ENCODE measurements around the gene RGS11. TPM values are rescaled to one million over a fixed set of nuclear protein-coding genes. Genes with fewer than 3 reads are reported as not detected.

The RGS11 gene
- total and polyA plus RNA-seq, 2 experiments from 2014 or later: 0.74 to 1.8 TPM

DNA sequence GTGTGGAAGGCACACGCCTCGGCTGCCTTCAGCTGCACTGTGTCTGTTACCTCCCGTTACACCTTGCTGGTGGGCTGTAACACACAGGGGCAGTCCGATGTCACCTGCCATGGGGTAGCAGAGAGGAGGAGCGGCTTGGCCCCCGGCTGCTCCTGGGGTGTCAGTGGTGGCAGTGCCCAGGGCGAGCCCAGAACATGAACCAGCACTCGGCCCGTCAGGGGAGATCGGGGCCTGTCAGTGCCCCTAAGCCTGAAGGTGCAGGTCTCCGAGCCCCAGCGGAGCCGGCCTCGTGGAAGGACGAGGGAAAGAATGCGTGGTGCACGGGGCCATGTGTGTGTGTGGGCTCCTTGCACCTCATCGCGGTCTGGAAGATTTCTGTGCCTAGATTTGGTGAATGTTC is 15.4 kb downstream of the RGS11 start (continued):
- TF ChIP-seq ZNF331 (CRISPR knock-in tag; IDR thresholded peaks at IDR 0.05; ENCODE audit: low read depth) (no peak), EZH2 (IDR thresholded peaks at IDR 0.05; ENCODE audit: low read depth, unreplicated experiment) (no peak), NANOG (IDR thresholded peaks at IDR 0.05; ENCODE audit: borderline replicate concordance) (no peak), JUNB (IDR thresholded peaks at IDR 0.05; ENCODE audit: unreplicated experiment) (no peak), EZH2phosphoT487 (IDR thresholded peaks at IDR 0.05; ENCODE audit: unreplicated experiment) (no peak)
- TF ChIP-seq, protein P1, sequence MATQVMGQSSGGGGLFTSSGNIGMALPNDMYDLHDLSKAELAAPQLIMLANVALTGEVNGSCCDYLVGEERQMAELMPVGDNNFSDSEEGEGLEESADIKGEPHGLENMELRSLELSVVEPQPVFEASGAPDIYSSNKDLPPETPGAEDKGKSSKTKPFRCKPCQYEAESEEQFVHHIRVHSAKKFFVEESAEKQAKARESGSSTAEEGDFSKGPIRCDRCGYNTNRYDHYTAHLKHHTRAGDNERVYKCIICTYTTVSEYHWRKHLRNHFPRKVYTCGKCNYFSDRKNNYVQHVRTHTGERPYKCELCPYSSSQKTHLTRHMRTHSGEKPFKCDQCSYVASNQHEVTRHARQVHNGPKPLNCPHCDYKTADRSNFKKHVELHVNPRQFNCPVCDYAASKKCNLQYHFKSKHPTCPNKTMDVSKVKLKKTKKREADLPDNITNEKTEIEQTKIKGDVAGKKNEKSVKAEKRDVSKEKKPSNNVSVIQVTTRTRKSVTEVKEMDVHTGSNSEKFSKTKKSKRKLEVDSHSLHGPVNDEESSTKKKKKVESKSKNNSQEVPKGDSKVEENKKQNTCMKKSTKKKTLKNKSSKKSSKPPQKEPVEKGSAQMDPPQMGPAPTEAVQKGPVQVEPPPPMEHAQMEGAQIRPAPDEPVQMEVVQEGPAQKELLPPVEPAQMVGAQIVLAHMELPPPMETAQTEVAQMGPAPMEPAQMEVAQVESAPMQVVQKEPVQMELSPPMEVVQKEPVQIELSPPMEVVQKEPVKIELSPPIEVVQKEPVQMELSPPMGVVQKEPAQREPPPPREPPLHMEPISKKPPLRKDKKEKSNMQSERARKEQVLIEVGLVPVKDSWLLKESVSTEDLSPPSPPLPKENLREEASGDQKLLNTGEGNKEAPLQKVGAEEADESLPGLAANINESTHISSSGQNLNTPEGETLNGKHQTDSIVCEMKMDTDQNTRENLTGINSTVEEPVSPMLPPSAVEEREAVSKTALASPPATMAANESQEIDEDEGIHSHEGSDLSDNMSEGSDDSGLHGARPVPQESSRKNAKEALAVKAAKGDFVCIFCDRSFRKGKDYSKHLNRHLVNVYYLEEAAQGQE (IDR thresholded peaks at IDR 0.05; ENCODE audit: unreplicated experiment): no peak
- TF ChIP-seq, protein P2, sequence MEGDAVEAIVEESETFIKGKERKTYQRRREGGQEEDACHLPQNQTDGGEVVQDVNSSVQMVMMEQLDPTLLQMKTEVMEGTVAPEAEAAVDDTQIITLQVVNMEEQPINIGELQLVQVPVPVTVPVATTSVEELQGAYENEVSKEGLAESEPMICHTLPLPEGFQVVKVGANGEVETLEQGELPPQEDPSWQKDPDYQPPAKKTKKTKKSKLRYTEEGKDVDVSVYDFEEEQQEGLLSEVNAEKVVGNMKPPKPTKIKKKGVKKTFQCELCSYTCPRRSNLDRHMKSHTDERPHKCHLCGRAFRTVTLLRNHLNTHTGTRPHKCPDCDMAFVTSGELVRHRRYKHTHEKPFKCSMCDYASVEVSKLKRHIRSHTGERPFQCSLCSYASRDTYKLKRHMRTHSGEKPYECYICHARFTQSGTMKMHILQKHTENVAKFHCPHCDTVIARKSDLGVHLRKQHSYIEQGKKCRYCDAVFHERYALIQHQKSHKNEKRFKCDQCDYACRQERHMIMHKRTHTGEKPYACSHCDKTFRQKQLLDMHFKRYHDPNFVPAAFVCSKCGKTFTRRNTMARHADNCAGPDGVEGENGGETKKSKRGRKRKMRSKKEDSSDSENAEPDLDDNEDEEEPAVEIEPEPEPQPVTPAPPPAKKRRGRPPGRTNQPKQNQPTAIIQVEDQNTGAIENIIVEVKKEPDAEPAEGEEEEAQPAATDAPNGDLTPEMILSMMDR (conservative IDR thresholded peaks at IDR 0.05; ENCODE audit: low read depth in 2 of 2): no peak

DNA sequence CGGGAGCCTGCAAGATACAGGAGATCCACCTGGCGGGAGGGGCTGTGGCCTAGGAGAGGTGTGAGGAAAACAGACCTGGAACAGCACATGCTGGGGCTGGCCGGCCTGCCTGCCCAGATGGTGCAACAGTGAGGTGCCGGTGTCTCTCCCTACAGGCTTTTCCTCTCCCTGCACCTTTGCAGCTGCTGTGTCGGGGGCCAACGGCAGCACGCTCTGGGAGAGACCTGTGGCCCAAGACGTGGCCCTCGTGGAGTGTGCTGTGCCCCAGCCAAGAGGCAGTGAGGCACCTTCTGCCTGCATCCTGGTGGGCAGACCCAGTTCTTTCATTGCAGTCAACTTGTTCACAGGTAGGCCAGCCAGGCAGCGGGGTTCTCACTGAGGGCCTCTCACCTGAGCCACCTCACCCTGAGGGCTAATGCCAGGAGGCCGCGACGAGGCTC is 15.9 kb downstream of the RGS11 start:
- Mint-ChIP-seq H3K27me3 (ENCODE audit: insufficient read depth, low read depth, poor library complexity) (peaks cover 6% of the 10 kb centered on the region), H3K36me3 (ENCODE audit: low read depth) (peaks cover 41% of the 10 kb centered on the region), H3K27ac (no peak overlapping the region), H3K4me1 (no peaks in the 10 kb centered on the region), H3K9me3 (no peaks in the 10 kb centered on the region), H3K4me3 (no peak overlapping the region)
- Histone ChIP-seq H4K20me1 (replicated peaks; ENCODE audit: insufficient read depth) (no peaks in the 10 kb centered on the region; the same call in 1 of the 2 replicates), H3K4me2 (no peak overlapping the region), H3K27ac (ENCODE audit: low read depth) (no peak overlapping the region), H3K79me2 (replicated peaks; ENCODE audit: insufficient read depth) (no peaks in the 10 kb centered on the region), H3K4me1 (ENCODE audit: insufficient read depth) (no peaks in the 10 kb centered on the region), H3F3A (replicated peaks; ENCODE audit: low read depth) (no peaks in the 10 kb centered on the region), H3K27me3 (ENCODE audit: insufficient read depth) (no peaks in the 10 kb centered on the region), H3K9me2 (ENCODE audit: insufficient read depth) (no peaks in the 10 kb centered on the region), H2AFZ (no peak overlapping the region), H3K36me3 (ENCODE audit: insufficient read depth) (no peaks in the 10 kb centered on the region; the same call in 1 of the 2 replicates), H3K4me3 (no peak overlapping the region)
- DNase-seq (ENCODE audit: low spot score) (no peak), ATAC-seq (no peak)
- TF ChIP-seq NANOG (IDR thresholded peaks at IDR 0.05; ENCODE audit: borderline replicate concordance): no peak

DNA sequence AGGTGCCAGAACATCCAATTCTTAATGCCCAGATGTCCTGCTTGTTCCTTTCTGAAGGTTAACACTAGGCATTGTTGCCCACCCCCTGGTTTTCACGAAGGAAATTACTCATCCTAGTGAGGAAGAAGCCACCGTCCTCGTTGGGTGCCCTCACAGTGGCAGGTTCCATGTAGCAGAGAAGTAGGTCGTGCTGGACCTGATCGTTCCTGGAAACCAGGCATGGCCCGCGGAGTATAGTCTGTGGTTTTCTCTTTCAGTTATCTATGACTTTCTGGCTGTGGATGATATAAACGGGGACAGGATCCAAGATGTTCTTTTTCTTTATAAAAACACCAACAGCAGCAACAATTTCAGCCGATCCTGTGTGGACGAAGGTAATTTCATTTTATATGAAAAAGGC is 16.5 kb downstream of the RGS11 start:
- H3K36me3 ChIP-seq (ENCODE audit: insufficient read depth): no peaks in the 10 kb centered on the region; the same call in 1 of the 2 replicates
- no peak for DNase-seq (ENCODE audit: low spot score)
- no peak overlapping the region for H3K4me2 ChIP-seq
- no peaks in the 10 kb centered on the region for H3K4me1 ChIP-seq (ENCODE audit: insufficient read depth)
- no peaks in the 10 kb centered on the region for H3K79me2 ChIP-seq (replicated peaks; ENCODE audit: insufficient read depth)
- H3K27me3 ChIP-seq (ENCODE audit: insufficient read depth): no peaks in the 10 kb centered on the region
- no peaks in the 10 kb centered on the region; the same call in 1 of the 2 replicates for H4K20me1 ChIP-seq (replicated peaks; ENCODE audit: insufficient read depth)
- no peak overlapping the region for H3K4me3 ChIP-seq
- no peak for ATAC-seq
- no peaks in the 10 kb centered on the region for H3K4me1 Mint-ChIP-seq
- no peak overlapping the region for H2AFZ ChIP-seq
- no peaks in the 10 kb centered on the region for H3F3A ChIP-seq (replicated peaks; ENCODE audit: low read depth)
- H3K9me3 Mint-ChIP-seq: no peaks in the 10 kb centered on the region
- no peak overlapping the region for H3K27ac ChIP-seq (ENCODE audit: low read depth)
- H3K27me3 Mint-ChIP-seq (ENCODE audit: insufficient read depth, low read depth, poor library complexity): peaks cover 9% of the 10 kb centered on the region
- no peak overlapping the region for H3K4me3 Mint-ChIP-seq
- H3K9me2 ChIP-seq (ENCODE audit: insufficient read depth): no peaks in the 10 kb centered on the region
- peaks cover 46% of the 10 kb centered on the region for H3K36me3 Mint-ChIP-seq (ENCODE audit: low read depth)
- H3K27ac Mint-ChIP-seq: 0 out of 2 replicates have a peak overlapping the region, but pooled peaks have one; percentile 40
- TF ChIP-seq EZH2 (IDR thresholded peaks at IDR 0.05; ENCODE audit: low read depth, unreplicated experiment) (no peak), JUNB (IDR thresholded peaks at IDR 0.05; ENCODE audit: unreplicated experiment) (no peak), NANOG (IDR thresholded peaks at IDR 0.05; ENCODE audit: borderline replicate concordance) (no peak)
- TF ChIP-seq, protein P3, sequence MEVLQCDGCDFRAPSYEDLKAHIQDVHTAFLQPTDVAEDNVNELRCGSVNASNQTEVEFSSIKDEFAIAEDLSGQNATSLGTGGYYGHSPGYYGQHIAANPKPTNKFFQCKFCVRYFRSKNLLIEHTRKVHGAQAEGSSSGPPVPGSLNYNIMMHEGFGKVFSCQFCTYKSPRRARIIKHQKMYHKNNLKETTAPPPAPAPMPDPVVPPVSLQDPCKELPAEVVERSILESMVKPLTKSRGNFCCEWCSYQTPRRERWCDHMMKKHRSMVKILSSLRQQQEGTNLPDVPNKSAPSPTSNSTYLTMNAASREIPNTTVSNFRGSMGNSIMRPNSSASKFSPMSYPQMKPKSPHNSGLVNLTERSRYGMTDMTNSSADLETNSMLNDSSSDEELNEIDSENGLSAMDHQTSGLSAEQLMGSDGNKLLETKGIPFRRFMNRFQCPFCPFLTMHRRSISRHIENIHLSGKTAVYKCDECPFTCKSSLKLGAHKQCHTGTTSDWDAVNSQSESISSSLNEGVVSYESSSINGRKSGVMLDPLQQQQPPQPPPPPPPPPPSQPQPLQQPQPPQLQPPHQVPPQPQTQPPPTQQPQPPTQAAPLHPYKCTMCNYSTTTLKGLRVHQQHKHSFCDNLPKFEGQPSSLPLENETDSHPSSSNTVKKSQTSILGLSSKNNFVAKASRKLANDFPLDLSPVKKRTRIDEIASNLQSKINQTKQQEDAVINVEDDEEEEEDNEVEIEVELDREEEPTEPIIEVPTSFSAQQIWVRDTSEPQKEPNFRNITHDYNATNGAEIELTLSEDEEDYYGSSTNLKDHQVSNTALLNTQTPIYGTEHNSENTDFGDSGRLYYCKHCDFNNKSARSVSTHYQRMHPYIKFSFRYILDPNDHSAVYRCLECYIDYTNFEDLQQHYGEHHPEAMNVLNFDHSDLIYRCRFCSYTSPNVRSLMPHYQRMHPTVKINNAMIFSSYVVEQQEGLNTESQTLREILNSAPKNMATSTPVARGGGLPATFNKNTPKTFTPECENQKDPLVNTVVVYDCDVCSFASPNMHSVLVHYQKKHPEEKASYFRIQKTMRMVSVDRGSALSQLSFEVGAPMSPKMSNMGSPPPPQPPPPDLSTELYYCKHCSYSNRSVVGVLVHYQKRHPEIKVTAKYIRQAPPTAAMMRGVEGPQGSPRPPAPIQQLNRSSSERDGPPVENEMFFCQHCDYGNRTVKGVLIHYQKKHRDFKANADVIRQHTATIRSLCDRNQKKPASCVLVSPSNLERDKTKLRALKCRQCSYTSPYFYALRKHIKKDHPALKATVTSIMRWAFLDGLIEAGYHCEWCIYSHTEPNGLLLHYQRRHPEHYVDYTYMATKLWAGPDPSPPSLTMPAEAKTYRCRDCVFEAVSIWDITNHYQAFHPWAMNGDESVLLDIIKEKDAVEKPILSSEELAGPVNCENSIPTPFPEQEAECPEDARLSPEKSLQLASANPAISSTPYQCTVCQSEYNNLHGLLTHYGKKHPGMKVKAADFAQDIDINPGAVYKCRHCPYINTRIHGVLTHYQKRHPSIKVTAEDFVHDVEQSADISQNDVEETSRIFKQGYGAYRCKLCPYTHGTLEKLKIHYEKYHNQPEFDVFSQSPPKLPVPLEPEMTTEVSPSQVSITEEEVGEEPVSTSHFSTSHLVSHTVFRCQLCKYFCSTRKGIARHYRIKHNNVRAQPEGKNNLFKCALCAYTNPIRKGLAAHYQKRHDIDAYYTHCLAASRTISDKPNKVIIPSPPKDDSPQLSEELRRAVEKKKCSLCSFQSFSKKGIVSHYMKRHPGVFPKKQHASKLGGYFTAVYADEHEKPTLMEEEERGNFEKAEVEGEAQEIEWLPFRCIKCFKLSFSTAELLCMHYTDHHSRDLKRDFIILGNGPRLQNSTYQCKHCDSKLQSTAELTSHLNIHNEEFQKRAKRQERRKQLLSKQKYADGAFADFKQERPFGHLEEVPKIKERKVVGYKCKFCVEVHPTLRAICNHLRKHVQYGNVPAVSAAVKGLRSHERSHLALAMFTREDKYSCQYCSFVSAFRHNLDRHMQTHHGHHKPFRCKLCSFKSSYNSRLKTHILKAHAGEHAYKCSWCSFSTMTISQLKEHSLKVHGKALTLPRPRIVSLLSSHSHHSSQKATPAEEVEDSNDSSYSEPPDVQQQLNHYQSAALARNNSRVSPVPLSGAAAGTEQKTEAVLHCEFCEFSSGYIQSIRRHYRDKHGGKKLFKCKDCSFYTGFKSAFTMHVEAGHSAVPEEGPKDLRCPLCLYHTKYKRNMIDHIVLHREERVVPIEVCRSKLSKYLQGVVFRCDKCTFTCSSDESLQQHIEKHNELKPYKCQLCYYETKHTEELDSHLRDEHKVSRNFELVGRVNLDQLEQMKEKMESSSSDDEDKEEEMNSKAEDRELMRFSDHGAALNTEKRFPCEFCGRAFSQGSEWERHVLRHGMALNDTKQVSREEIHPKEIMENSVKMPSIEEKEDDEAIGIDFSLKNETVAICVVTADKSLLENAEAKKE (CRISPR knock-in tag; IDR thresholded peaks at IDR 0.05): no peak
